Measurements from ENCODE around the gene CACNA1I.

DNA sequence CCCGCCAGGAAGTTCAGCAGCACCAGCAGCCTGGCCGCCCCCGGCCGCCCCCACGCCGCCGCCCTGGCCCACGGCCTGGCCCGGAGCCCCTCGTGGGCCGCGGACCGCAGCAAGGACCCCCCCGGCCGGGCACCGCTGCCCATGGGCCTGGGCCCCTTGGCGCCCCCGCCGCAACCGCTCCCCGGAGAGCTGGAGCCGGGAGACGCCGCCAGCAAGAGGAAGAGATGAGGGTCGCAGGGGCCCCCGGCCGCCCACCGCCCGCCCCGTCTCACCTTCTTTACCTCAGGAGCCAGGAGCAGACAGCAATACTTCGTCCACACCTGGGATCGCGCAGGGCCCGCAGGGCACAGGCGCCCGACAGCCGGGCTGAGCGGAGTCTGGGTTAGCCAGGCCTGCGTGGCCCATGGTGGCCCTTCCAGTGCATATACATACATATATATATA lies 115.6 kb downstream of the CACNA1I start:
- TF ChIP-seq CTCF (conservative IDR thresholded peaks at IDR 0.05 in 1 of 2, IDR thresholded peaks at IDR 0.05 in 1 of 2; ENCODE audit: extremely low read depth in 1 of 2, insufficient read depth in 1 of 2, low read depth in 1 of 2, low read length in 2 of 2) (no peak), EZH2 (IDR thresholded peaks at IDR 0.05; ENCODE audit: borderline replicate concordance, low read length) (no peak)

Measured in mammary epithelial cell (primary cell).